A673 (cell line): ENCODE results near the gene FBXO17.

Source experiments
- EZH2 ChIP-seq: fragments of 200-600 bp; sonication (generic); IDR thresholded peaks from 2 replicates; pipeline ENCODE4 v1.6.1; 2017; ENCODE audit warnings: borderline replicate concordance, low read depth, mild to moderate bottlenecking, mixed read lengths, antibody characterized with exemption, low read length; ENCODE audit not compliant: poor library complexity, severe bottlenecking
- TF ChIP-seq, protein P1 (sequence below): fragments of 300-800, 200-600 bp; sonication (generic); conservative IDR thresholded peaks from 2 replicates; pipeline ENCODE4 v1.5.1; 2017; ENCODE audit warnings: low read depth, mild to moderate bottlenecking, antibody characterized with exemption, low read length, moderate library complexity, mixed read lengths

DNA sequence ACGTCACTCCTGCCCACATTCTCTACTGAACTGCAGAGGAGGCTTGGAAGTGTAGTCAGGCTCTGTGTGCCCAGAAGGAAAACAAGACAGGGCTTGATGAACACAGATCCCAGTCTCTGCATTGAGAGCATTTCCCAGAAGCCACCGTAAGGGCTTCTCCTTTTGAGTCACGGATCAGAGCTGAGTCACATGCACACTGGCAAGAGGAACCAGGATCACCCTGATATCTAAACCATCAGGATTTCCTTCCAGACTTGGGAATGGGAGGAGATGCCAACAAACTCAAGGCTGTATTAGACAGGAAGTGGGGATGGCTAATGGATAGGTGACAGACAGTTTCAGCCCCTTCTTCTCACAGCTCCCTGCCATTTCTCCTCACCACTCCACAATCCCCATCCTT is 17.7 kb upstream of the FBXO17 start:
- TF ChIP-seq, protein P1, sequence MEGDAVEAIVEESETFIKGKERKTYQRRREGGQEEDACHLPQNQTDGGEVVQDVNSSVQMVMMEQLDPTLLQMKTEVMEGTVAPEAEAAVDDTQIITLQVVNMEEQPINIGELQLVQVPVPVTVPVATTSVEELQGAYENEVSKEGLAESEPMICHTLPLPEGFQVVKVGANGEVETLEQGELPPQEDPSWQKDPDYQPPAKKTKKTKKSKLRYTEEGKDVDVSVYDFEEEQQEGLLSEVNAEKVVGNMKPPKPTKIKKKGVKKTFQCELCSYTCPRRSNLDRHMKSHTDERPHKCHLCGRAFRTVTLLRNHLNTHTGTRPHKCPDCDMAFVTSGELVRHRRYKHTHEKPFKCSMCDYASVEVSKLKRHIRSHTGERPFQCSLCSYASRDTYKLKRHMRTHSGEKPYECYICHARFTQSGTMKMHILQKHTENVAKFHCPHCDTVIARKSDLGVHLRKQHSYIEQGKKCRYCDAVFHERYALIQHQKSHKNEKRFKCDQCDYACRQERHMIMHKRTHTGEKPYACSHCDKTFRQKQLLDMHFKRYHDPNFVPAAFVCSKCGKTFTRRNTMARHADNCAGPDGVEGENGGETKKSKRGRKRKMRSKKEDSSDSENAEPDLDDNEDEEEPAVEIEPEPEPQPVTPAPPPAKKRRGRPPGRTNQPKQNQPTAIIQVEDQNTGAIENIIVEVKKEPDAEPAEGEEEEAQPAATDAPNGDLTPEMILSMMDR, result no peak
- no peak for TF ChIP-seq EZH2
